ENCODE data around the gene CARNS1. TPM values are rescaled to one million over a fixed set of nuclear protein-coding genes. Genes with fewer than 3 reads are reported as not detected.
A peak's percentile ranks its signal among the peaks of the same experiment; 100 is the strongest.

CARNS1 gene
- total RNA-seq, 4 donors from 2014 or later: 0.09 to 0.76 (median 0.25) TPM

DNA sequence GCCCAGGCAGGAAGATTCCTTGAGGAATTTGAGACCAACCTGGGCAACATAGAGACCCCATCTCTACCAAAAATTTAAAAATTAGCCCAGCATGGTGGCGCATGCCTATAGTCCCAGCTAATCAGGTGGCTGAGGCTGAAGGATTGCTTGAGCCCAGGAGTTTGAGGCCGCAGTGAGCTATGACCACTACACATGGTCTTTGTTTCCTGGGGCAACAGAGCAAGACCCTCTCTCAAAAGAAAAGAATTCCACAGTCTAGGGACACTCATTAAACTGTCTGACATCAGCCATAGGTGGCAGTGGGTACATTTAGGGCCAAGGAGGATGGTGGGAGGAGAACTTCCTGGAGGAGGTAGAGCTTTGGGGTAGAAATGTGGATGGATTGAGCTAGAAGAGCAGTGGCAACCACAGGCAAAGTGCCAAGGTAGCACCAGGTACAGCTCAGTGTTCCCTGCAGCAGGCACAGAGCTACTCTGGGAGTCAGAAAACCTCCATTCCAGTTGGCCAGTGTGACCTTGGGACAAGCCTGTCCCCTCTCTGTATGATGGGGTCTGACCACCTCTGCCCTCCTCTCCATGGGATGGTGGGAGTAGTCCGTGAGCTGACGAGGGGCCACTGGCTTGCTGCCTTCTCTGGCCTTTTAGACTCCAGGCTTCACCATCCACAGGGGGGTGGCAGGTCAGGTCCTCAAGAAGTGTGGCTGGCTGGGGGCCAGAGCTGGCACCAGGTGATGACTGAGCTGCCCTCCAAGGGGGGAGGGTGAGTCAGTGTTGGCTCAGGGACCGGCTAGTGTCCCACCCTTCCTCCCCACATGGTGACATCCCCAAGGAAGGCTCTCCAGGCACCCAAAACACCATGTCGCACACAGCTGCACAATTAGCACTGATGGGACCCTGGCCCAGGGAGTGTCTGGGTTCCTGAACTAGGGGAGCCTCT, 38.3 kb upstream of the CARNS1 start:
- Histone ChIP-seq H3K36me3 (no peaks in the 10 kb centered on the region), H3K4me3 (no peak overlapping the region), H3K9me3 (no peaks in the 10 kb centered on the region), H3K27me3 (peaks cover 0 to 11% (median 0%) of the 10 kb centered on the region in 4 donors), H3K4me1 (peaks cover 36 to 70% (median 38%) of the 10 kb centered on the region in 3 donors), H3K27ac (no peak overlapping the region)
- 87 to 96% methylated on average over 3 to 4 of the region's 6 CpGs for WGBS, 2 donors
- intact Hi-C loops (cut with DNase I): no loop called here
- no peak for TF ChIP-seq POLR2A (IDR thresholded peaks at IDR 0.05)
- DNase-seq: no peak

GRCh38 chr11:67378544-67378943, 36.9 kb upstream of the CARNS1 start:
- WGBS, 2 donors: no CpG with 5 or more reads among the region's 4 CpGs
- Histone ChIP-seq H3K27me3 (peaks cover 0 to 11% (median 0%) of the 10 kb centered on the region in 4 donors), H3K27ac (peak overlapping the region in 1 of 4 donors; percentile 67), H3K9me3 (no peaks in the 10 kb centered on the region), H3K36me3 (no peaks in the 10 kb centered on the region), H3K4me3 (no peak overlapping the region), H3K4me1 (peaks cover 36 to 74% (median 37%) of the 10 kb centered on the region in 3 donors)
- TF ChIP-seq POLR2A (IDR thresholded peaks at IDR 0.05): no peak
- TF ChIP-seq, protein P1, sequence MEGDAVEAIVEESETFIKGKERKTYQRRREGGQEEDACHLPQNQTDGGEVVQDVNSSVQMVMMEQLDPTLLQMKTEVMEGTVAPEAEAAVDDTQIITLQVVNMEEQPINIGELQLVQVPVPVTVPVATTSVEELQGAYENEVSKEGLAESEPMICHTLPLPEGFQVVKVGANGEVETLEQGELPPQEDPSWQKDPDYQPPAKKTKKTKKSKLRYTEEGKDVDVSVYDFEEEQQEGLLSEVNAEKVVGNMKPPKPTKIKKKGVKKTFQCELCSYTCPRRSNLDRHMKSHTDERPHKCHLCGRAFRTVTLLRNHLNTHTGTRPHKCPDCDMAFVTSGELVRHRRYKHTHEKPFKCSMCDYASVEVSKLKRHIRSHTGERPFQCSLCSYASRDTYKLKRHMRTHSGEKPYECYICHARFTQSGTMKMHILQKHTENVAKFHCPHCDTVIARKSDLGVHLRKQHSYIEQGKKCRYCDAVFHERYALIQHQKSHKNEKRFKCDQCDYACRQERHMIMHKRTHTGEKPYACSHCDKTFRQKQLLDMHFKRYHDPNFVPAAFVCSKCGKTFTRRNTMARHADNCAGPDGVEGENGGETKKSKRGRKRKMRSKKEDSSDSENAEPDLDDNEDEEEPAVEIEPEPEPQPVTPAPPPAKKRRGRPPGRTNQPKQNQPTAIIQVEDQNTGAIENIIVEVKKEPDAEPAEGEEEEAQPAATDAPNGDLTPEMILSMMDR (IDR thresholded peaks at IDR 0.05): no peak
- no peak for DNase-seq
- intact Hi-C loops (cut with DNase I): no loop called here

DNA sequence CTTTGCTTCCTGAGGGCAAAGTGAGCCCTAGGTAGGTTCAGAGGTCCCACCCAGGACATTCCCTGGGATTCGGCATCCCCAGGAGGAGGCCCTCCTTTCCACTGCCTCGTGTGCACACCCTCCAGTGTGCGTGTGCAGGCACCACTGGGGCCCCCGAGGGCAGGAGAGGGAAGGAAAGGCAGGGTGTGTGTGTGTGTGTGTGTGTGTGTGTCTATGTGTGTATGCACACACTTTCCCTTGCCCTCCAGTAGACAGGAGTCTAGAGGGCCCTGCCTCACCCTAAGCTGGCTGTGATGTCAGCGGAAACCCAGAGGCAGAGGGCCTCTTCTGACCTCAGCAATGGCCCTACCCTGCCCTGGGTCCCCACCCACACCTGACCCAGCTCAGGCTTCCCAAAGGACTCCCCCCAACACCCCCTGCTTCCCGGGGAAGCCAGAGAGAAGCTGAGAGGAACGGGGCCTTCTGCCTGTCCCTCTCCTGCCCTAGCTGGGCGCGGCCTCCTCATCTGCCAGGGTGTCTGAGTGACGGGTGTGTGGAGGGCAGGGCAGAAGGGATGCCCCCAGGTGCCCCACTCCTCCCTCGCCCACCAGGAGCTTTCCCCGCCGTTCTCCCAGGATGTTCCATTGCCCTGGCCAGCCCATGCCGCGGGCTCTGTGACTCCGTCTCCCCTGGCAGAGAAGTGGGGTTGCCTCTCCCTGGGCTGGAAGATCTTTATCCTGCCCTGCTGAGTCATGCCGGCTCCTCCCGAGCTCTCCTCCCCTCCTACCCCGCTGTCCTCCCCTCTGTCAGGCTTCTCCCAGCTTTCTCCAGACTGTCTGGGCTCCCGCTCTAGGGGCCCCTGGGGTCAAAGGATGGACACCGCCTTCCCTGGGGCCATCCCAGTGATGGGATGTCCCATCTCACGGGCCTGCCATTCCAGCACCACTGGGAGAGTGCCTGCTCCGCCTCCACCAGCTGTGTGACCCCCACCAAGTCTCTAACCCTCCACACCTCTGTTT, 36.1 kb upstream of the CARNS1 start:
- Histone ChIP-seq H3K4me1 (peaks cover 29 to 67% (median 29%) of the 10 kb centered on the region in 3 donors), H3K27me3 (peaks cover 0 to 11% (median 0%) of the 10 kb centered on the region in 4 donors), H3K4me3 (no peak overlapping the region), H3K9me3 (no peaks in the 10 kb centered on the region), H3K36me3 (no peaks in the 10 kb centered on the region), H3K27ac (peak overlapping the region; percentile 58 to 72 (median 65))
- 48 to 51% methylated on average over 5 to 7 of the region's 23 CpGs for WGBS, 2 donors
- TF ChIP-seq POLR2A (IDR thresholded peaks at IDR 0.05): peak in 1 of 4 donors; percentile 32
- TF ChIP-seq, protein P1 (IDR thresholded peaks at IDR 0.05): peak in 1 of 6 experiments; percentile 4
- intact Hi-C loops (cut with DNase I): loop anchor here (5.0 kb wide), 1 partner anchor 32 kb away; no protein-coding TSS in a partner anchor
- no peak for DNase-seq

DNA sequence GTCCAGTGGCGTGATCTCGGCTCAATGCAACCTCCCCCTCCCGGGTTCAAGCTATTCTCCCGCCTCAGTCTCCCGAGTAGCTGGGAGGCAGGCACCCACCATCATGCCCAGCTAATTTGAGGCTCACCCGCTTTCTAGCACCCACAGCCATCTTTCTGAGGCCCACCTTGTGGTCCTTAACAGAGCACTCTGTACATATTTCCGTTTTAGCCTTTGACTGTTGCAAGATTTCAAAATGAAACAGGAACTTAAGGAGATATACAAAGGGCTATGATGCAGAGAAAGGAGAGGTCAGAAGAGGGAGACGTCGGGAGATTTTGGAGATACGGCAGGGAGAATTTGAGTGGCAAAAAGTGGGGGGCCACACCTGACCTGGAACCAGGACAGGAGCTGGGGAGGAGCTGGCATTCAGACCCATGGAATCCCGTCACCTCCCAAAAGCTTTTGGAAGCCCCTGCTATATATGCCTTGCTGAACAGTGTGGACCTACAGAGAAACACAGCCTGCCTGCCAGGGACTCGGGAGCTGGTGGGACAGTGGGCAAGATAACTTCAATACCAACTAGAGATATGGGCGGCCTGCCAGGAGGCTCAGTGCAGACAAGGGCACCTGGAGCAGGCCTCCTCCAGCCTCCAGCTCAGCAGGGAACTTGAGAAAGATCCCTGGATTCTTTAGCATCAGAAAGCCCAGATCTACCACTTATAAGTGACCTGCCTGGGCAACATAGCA, 34.1 kb upstream of the CARNS1 start:
- Histone ChIP-seq H3K27ac (peak overlapping the region; percentile 6 to 48 (median 23)), H3K27me3 (no peaks in the 10 kb centered on the region), H3K9me3 (no peaks in the 10 kb centered on the region), H3K4me3 (no peak overlapping the region), H3K36me3 (no peaks in the 10 kb centered on the region), H3K4me1 (peaks cover 17 to 65% (median 19%) of the 10 kb centered on the region in 3 donors)
- DNase-seq: no peak
- 74 to 82% methylated on average over 9 to 13 of the region's 13 CpGs for WGBS, 2 donors
- TF ChIP-seq POLR2A (IDR thresholded peaks at IDR 0.05): no peak
- TF ChIP-seq, protein P1 (IDR thresholded peaks at IDR 0.05): no peak
- intact Hi-C loops (cut with DNase I): loop anchor here (5.0 kb wide), 1 partner anchor 34 kb away; no protein-coding TSS in a partner anchor

Measured in esophagus squamous epithelium (tissue), 5 donors.